GM19467 (cell line): ENCODE data around the gene UBL3.

ENCODE experiments used
- ATAC-seq: cut with Tn5 transposase; IDR thresholded peaks from one replicate; pipeline ENCODE4 v1.9.1; 2021; ENCODE audit warnings: mild to moderate bottlenecking, moderate library complexity; ENCODE audit not compliant: unreplicated experiment

The UBL3 gene

GRCh38 chr13:29761160-29761559 is 89.3 kb downstream of the UBL3 start:
- ATAC-seq, result no peak

DNA sequence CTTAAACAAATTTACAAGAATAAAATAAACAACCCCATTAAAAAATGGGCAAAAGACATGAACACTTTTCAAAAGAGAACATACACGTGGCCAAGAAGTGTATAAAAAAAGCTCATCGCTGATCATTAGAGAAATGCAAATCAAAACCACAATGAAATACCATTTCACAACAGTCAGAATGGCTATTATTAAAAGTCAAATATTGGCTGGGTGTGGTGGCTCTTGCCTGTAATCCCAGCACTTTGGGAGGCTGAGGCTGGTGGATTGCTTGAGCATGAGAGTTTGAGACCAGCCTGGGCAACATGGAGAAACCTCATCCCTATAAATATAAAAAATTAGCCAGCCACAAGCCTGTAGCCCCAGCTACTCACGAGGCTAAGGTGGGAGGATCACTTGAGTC is 89.9 kb downstream of the UBL3 start:
- no peak for ATAC-seq

DNA sequence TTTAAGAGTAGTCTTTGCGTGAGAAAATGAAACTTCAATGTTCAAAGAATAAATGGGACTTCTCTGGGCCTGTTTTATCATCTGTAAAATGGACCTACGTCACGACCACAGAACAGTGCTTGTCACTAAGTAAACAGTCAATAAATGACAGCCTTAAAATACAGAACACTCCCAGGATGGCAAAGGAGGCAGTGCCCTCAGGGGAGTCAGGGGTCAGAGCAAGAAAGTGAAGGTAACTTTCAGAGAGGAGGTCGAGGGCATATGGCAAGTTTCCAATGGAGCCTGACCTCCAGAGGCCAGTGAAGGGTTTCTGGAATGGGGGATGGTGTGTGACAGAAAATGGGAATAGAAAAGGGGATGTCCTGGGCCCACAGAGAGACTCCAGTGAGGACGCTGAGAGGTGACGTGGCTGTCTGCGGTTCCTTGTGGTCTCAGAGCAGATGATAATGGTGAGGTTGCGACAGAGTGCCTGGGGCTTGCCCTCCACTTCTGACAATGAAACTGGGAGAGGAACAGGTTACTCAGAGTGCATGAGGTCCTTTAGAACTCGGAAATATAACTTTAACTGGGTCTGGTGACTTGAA is 91.8 kb downstream of the UBL3 start:
- peak; percentile 90 for ATAC-seq

DNA sequence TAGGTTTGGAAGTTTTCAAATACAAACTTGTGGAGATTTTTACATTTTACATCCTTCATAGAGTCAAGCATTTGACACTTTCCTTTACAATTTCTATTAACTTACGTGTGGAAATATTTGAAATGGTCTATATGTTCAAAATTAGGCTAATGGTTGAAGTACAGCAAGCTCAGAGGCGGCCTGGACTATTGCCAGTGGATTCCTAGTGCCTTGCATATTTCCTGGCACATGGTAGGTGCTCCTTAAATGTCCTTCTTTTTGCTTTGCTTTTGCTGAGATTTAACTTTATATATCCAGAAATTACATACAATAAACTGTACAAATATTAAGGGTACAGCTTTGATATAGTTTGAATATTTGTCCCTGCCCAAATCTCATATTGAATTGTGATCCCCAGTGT is 93.9 kb downstream of the UBL3 start:
- no peak for ATAC-seq

GRCh38 chr13:29754473-29754806 is 96.0 kb downstream of the UBL3 start:
- no peak for ATAC-seq

DNA sequence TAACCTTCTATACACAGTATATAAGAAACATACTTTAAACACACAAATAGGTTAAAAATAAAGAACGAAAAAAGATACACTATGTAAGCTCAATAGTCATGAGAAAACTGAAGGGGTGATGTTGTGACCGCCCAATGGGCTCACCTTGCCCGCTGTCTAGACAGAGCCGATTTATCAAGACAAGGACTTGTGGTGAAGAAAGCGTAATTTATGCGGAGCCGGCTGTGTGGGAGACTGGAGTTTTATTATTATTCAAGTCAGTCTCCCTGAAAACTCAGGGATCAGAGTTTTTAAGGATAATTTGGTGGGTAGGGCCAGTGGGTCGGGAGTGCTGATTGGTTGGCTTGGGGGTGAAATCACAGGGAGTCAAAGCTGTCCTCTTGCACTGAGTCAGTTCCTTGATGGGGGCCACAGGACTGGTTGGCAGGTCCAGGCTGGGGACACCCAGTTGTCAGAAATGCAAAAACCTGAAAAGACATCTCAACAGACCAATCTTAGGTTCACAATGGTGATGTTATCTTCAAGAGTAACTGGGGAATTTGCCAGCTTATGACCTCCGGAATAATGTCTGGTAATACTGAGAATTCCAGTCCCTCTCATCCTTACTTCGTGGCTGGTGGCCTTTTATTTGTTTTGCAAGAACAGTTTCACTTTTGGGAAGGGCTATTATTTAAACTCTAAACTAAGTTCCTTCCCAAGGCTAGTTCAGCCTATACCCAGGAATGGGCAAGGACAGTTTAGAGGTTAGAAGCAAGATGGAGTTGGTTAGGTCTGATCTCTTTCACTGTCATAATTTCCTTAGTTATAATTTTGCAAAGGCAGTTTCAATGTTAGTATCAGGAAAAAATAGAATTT is 96.6 kb downstream of the UBL3 start:
- no peak for ATAC-seq

- no peak for ATAC-seq
These were observed 98.2 kb downstream of the UBL3 start for GRCh38 chr13:29752175-29752574.

DNA sequence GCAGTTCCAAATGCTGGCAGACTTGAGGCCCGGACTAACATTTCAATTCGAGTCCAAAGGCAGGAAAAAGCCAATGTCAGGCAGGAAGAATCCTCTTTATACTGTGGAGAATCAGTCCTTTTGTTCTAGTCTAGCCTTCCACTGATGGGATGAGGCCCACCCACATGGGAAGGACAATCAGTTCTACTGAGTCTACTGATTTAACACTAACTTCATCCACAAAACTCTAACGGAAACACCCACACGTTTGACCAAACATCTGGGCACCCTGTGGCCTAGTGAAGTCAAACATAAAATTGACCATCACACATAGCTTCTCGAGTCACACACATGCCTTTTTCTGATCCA is 100.3 kb downstream of the UBL3 start:
- ATAC-seq, result no peak

GRCh38 chr13:29749401-29750182 is 100.8 kb downstream of the UBL3 start:
- ATAC-seq, result no peak

GRCh38 chr13:29748097-29748496 is 102.3 kb downstream of the UBL3 start:
- ATAC-seq, result no peak

GRCh38 chr13:29746148-29746677 is 104.2 kb downstream of the UBL3 start:
- no peak for ATAC-seq

DNA sequence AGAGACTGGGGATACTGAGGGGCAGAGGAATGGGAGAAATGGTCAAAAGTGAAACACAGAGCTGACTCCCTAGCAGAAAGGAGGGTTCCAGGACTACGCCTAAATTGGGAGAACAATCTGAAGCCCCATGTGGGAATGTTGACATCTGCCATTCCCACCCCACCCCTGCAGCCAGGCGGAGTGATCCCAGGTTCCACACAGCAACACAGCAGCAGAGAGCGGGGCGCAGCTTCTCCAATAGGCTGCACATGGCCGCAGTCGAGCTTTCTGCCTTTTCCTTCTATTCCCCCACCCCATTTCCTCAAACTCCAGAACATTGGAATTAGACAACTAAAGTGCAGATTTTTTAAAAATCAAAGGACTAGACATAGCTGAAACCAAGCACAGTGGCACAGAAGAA is 104.7 kb downstream of the UBL3 start:
- no peak for ATAC-seq

- ATAC-seq, result no peak
These were observed 107.1 kb downstream of the UBL3 start for GRCh38 chr13:29743201-29743786.

DNA sequence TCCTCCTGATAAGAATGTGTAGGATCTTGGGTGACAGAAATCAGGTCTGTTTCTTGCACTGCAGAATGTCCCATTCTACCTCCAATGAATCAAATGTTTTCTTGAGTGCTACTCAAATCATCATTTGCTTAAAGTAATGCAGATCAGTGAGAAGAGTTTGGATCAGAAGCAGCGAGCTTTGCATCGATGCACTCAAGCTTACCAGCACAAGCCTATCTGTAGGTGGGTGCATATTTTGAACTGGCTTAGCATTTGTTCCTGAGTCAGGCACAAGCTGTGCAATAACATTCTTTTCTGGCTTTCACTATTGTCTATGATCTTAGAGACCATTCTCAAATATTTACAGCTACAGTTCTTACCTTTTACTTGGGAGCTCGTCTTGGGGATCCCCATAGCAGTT is 109.5 kb downstream of the UBL3 start:
- no peak for ATAC-seq

- ATAC-seq, result no peak
These were observed 113.4 kb downstream of the UBL3 start for GRCh38 chr13:29737061-29737460.

GRCh38 chr13:29733147-29733611 is 117.2 kb downstream of the UBL3 start:
- ATAC-seq, result no peak

- no peak for ATAC-seq
These were observed 120.2 kb downstream of the UBL3 start for GRCh38 chr13:29730253-29730652.

- ATAC-seq, result no peak
These were observed 128.0 kb downstream of the UBL3 start for GRCh38 chr13:29722415-29722814.

DNA sequence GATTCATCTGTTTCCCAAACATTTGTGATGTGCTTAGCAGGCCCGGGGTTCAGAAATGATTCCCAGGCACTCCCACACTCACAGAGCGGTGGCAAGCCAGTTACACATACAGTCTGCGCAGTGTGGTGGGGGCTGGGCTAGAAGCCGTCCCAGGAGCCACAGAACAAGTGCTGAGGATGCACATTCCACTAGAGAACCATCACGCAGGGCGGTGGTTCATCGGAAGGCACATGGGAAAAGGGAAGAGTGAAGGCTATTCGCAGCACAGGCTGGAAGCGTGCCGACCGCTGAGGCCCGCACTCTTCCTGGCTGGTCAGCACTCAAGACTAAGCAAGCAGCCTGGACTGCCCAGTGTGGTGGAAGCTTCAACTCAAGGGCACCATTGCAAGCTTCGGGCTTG is 128.7 kb downstream of the UBL3 start:
- no peak for ATAC-seq

DNA sequence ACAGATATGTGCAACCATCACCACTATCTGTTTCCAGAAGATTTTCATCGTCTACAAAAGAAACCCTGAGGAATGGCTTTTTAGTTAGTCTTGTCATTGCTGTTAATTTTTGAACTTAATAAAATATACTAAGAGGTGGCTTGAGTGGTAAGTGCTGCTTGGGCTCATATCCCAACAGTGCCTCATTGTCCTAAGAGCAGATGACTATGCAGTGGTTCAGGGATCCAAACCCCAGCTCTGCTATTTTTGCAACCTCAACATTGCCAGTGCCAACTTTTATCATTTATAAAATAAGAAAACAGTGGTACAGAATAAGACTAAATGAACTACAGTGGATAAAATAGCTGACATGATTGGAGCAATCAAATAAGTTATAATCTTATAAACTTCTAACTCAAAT is 131.7 kb downstream of the UBL3 start:
- no peak for ATAC-seq

- no peak for ATAC-seq
These were observed 133.9 kb downstream of the UBL3 start for GRCh38 chr13:29716493-29716892.
